Measurements from ENCODE around the gene RNPC3. TPM values are rescaled to one million over a fixed set of nuclear protein-coding genes. Genes with fewer than 3 reads are reported as not detected.
"Not testable (repeated sequence)": the region's sequence is repeated elsewhere in the genome, so short reads cannot be mapped to it uniquely, and the experiment has no call there.

The RNPC3 gene
- total and polyA plus RNA-seq, 2 of the 8 experiments (the other 6 are each of a cell fraction or from before 2014, with no cell fraction given), result 10.9 to 12.8 TPM

- TF ChIP-seq ATF3 (IDR thresholded peaks at IDR 0.05; ENCODE audit: insufficient read depth, low read depth, low read length), result no peak
- TF ChIP-seq KDM4A (IDR thresholded peaks at IDR 0.05; ENCODE audit: low read depth, low read length, severe bottlenecking), result no peak
- no peak for TF ChIP-seq TAF7 (optimal IDR thresholded peaks at IDR 0.05; ENCODE audit: borderline replicate concordance, low read depth, low read length)
- no peak for TF ChIP-seq FOSL1 (IDR thresholded peaks at IDR 0.05; ENCODE audit: insufficient read depth, low read depth, low read length)
Measured at GRCh38 chr1:103569493-103569892, 44.0 kb downstream of the RNPC3 start (continued).

GRCh38 chr1:103571289-103571688 is 45.8 kb downstream of the RNPC3 start, which contains the start of gene AMY2B:
TSS of gene AMY2B (plus strand) at chr1:103571589. CDS start at chr1:103571603, 14 bp downstream.
- H3K23ac ChIP-seq (ENCODE audit: insufficient read length); H2AFZ ChIP-seq (ENCODE audit: low read length); H3K18ac ChIP-seq (ENCODE audit: extremely low read depth, low read length); H3K4me1 ChIP-seq (replicated peaks in 1 of 4; ENCODE audit: control insufficient read depth in 3 of 4, insufficient read depth in 4 of 4, low read length in 3 of 4); H2AK5ac ChIP-seq (ENCODE audit: low read depth, low read length); H3K36me3 ChIP-seq (ENCODE audit: control insufficient read depth in 2 of 4, insufficient read depth in 4 of 4, low read length in 3 of 4); H2BK12ac ChIP-seq (ENCODE audit: low read depth, low read length); H3K27me3 ChIP-seq (replicated peaks in 1 of 4; ENCODE audit: control insufficient read depth in 3 of 4, extremely low read depth in 1 of 4, insufficient read depth in 3 of 4, low read length in 3 of 4); H3K79me1 ChIP-seq (ENCODE audit: low read depth, low read length); H2BK20ac ChIP-seq (ENCODE audit: low read length); H2BK5ac ChIP-seq (ENCODE audit: low read depth, low read length); H3K4me2 ChIP-seq (ENCODE audit: insufficient read depth in 1 of 2, low read depth in 2 of 2, low read length in 2 of 2); H3K4ac ChIP-seq (replicated peaks; ENCODE audit: insufficient read length, low read depth, low read length); H3K79me2 ChIP-seq (ENCODE audit: control insufficient read depth in 1 of 2, insufficient read depth in 2 of 2, low read length in 2 of 2); H3K14ac ChIP-seq (ENCODE audit: insufficient read length); H4K5ac ChIP-seq (ENCODE audit: insufficient read length, low read depth, low read length); H3K27ac ChIP-seq (ENCODE audit: low read depth, low read length); H4K8ac ChIP-seq (ENCODE audit: extremely low read depth, insufficient read depth, low read length); CTCF ChIA-PET (ENCODE audit: partially characterized antibody); POLR2A ChIA-PET (ENCODE audit: partially characterized antibody); H2BK15ac ChIP-seq (ENCODE audit: low read length); H3K9ac ChIP-seq (replicated peaks in 1 of 4; ENCODE audit: extremely low read depth in 1 of 4, low read depth in 3 of 4, low read length in 3 of 4); H3K9me3 ChIP-seq (ENCODE audit: insufficient read depth in 2 of 2, low read depth in 1 of 2, low read length in 1 of 2); DNase-seq (ENCODE audit: low read depth in 1 of 2, low spot score in 2 of 2); H3K23me2 ChIP-seq (ENCODE audit: low read depth, low read length); H4K91ac ChIP-seq (replicated peaks; ENCODE audit: insufficient read length, low read length); H3K4me3 ChIP-seq (ENCODE audit: extremely low read depth in 1 of 4, insufficient read depth in 2 of 4, low read depth in 3 of 4, low read length in 4 of 4); H2BK120ac ChIP-seq (replicated peaks; ENCODE audit: low read depth, low read length); FAIRE-seq; H4K20me1 ChIP-seq (replicated peaks in 1 of 2; ENCODE audit: control insufficient read depth in 1 of 2, insufficient read depth in 2 of 2, low read length in 2 of 2); H3K56ac ChIP-seq (replicated peaks; ENCODE audit: insufficient read length, low read depth, low read length): not testable (repeated sequence)
- WGBS, 2 experiments (ENCODE audit: extremely low coverage in 1 of 2, insufficient coverage in 1 of 2, insufficient read length in 1 of 2, insufficient replicate concordance in 2 of 2, low coverage in 1 of 2, low lambda C conversion rate in 2 of 2, missing lambda C conversion rate in 1 of 2), result 95% methylated on average over 1 of the region's 2 CpGs; no CpG with 5 or more reads in 1 of the 2 experiments

All from H1 (cell line).